WI38 (cell line): ENCODE results near the gene RGP1.
A peak's percentile ranks its signal among the peaks of the same experiment; 100 is the strongest.

ENCODE experiments used
- H3K4me3 ChIP-seq: 2 replicates; pipeline ENCODE4 v1.5.1; 2011; ENCODE audit warnings: low read depth, mild to moderate bottlenecking, control low read depth, low read length
- TF ChIP-seq, protein P1 (sequence below): IDR thresholded peaks from 2 replicates; pipeline ENCODE4 v1.5.1; 2012; ENCODE audit warnings: low read depth, mild to moderate bottlenecking, control low read depth, low read length

Gene RGP1, protein sequence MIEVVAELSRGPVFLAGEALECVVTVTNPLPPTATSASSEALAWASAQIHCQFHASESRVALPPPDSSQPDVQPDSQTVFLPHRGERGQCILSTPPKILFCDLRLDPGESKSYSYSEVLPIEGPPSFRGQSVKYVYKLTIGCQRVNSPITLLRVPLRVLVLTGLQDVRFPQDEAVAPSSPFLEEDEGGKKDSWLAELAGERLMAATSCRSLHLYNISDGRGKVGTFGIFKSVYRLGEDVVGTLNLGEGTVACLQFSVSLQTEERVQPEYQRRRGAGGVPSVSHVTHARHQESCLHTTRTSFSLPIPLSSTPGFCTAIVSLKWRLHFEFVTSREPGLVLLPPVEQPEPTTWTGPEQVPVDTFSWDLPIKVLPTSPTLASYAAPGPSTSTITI

GRCh38 chr9:35748858-35749514, at the start of gene RGP1, which contains the start of gene GBA2:
Gene RGP1 (plus strand): TSS chr9:35749287. CDS start chr9:35749756, 469 bp downstream.
Gene GBA2 (minus strand): TSS chr9:35749228. CDS start chr9:35748704, 524 bp downstream.
- TF ChIP-seq, protein P1, sequence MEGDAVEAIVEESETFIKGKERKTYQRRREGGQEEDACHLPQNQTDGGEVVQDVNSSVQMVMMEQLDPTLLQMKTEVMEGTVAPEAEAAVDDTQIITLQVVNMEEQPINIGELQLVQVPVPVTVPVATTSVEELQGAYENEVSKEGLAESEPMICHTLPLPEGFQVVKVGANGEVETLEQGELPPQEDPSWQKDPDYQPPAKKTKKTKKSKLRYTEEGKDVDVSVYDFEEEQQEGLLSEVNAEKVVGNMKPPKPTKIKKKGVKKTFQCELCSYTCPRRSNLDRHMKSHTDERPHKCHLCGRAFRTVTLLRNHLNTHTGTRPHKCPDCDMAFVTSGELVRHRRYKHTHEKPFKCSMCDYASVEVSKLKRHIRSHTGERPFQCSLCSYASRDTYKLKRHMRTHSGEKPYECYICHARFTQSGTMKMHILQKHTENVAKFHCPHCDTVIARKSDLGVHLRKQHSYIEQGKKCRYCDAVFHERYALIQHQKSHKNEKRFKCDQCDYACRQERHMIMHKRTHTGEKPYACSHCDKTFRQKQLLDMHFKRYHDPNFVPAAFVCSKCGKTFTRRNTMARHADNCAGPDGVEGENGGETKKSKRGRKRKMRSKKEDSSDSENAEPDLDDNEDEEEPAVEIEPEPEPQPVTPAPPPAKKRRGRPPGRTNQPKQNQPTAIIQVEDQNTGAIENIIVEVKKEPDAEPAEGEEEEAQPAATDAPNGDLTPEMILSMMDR, result no peak

GRCh38 chr9:35700031-35700430, 49.1 kb upstream of the RGP1 start:
- H3K4me3 ChIP-seq, result no peak overlapping the region
- TF ChIP-seq, protein P1, result no peak

More at GRCh38 chr9:35748858-35749514, at the start of gene RGP1, which contains the start of gene GBA2:
- peak within 1 kb of the TSS; percentile 70 for H3K4me3 ChIP-seq

DNA sequence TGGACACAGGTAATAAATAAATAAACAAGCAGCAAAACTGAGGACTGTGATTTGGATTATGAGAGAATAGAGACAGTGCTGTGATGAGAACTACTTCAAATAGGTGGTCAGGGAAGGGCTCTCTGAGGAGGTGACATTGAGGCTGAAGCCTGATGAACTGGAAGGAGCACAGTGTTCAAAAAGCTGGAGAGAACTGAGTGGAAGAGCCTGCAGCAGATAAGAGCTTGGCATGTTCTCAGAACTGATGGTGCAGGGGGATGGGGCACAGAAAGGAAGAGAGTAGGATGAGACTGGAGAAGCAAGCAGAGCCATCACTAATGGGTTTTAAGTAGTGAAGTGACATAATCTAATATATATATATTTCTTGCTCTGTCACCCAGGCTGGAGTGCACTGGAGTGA, 48.1 kb upstream of the RGP1 start:
- TF ChIP-seq, protein P1, result no peak
- H3K4me3 ChIP-seq, result no peak overlapping the region

DNA sequence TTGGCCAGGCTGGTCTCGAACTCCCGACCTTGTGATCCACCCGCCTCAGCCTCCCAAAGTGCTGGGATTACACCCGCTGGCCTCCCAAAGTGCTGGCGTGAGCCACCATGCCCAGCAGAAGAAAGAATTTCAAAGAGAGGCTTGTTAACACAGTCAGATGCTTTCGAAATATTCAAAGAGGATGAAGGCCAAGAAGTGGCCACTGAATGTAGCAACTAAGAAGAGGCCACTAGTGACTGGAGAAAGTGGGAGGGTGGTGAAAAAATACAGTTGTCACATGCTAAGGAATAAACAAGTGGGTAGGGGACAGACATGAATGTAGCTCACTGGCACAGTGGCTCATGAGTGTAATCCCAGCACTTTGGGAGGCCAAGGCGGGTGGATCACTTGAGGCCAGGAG, 46.4 kb upstream of the RGP1 start:
- TF ChIP-seq, protein P1, result no peak
- H3K4me3 ChIP-seq, result no peak overlapping the region

GRCh38 chr9:35703906-35704672, 45.0 kb upstream of the RGP1 start:
- TF ChIP-seq, protein P1, result no peak
- H3K4me3 ChIP-seq, result no peak overlapping the region

GRCh38 chr9:35705372-35705771, 43.7 kb upstream of the RGP1 start:
- H3K4me3 ChIP-seq, result no peak overlapping the region
- TF ChIP-seq, protein P1, result no peak
